HG02571 (cell line): Measurements from ENCODE around the gene PIK3CD.
"Not testable (repeated sequence)": the region's sequence is repeated elsewhere in the genome, so short reads cannot be mapped to it uniquely, and the experiment has no call there.

Experiments
- ATAC-seq: cut with Tn5 transposase; IDR thresholded peaks from one replicate; pipeline ENCODE4 v1.9.1; 2021; ENCODE audit warnings: mild to moderate bottlenecking, moderate library complexity; ENCODE audit not compliant: unreplicated experiment

PIK3CD gene

GRCh38 chr1:9653491-9654050, 2.0 kb downstream of the PIK3CD start:
- ATAC-seq: no peak

- ATAC-seq: no peak
Measured at GRCh38 chr1:9654051-9654833, 2.7 kb downstream of the PIK3CD start.

GRCh38 chr1:9654834-9655723, 3.5 kb downstream of the PIK3CD start:
- ATAC-seq: no peak

GRCh38 chr1:9655836-9656235, 4.3 kb downstream of the PIK3CD start:
- no peak for ATAC-seq

- no peak for ATAC-seq
Measured at GRCh38 chr1:9657521-9658032, 6.0 kb downstream of the PIK3CD start.

- no peak for ATAC-seq
Measured at GRCh38 chr1:9658199-9658598, 6.7 kb downstream of the PIK3CD start.

GRCh38 chr1:9659328-9659727, 7.8 kb downstream of the PIK3CD start:
- no peak for ATAC-seq

GRCh38 chr1:9663257-9663656, 11.7 kb downstream of the PIK3CD start:
- ATAC-seq: no peak

- ATAC-seq: no peak
Measured at GRCh38 chr1:9665193-9665592, 13.7 kb downstream of the PIK3CD start.

GRCh38 chr1:9668080-9668479, 16.5 kb downstream of the PIK3CD start:
- no peak for ATAC-seq

- no peak for ATAC-seq
Measured at GRCh38 chr1:9670085-9670484, 18.6 kb downstream of the PIK3CD start.

GRCh38 chr1:9671377-9672140, 20.0 kb downstream of the PIK3CD start:
- ATAC-seq: no peak

GRCh38 chr1:9672444-9672843, 20.9 kb downstream of the PIK3CD start:
- no peak for ATAC-seq

- ATAC-seq: no peak
Measured at GRCh38 chr1:9675393-9675792, 23.9 kb downstream of the PIK3CD start.

- not testable (repeated sequence) for ATAC-seq
Measured at GRCh38 chr1:9676128-9676527, 24.6 kb downstream of the PIK3CD start.

GRCh38 chr1:9676815-9677393, 25.4 kb downstream of the PIK3CD start:
- ATAC-seq: no peak

- ATAC-seq: no peak
Measured at GRCh38 chr1:9680091-9680490, 28.6 kb downstream of the PIK3CD start.

GRCh38 chr1:9680828-9681227, 29.3 kb downstream of the PIK3CD start:
- ATAC-seq: no peak

- ATAC-seq: no peak
Measured at GRCh38 chr1:9684801-9685200, 33.3 kb downstream of the PIK3CD start.

GRCh38 chr1:9687120-9687873, 35.8 kb downstream of the PIK3CD start:
- no peak for ATAC-seq
